ENCODE data around the gene SLC7A14. TPM values are rescaled to one million over a fixed set of nuclear protein-coding genes. Genes with fewer than 3 reads are reported as not detected.
A peak's percentile ranks its signal among the peaks of the same experiment; 100 is the strongest.

Gene SLC7A14
- total RNA-seq (2014; rRNA removed) (not detected in 2 replicates), Bru-seq, nascent RNA (percentile 2 among the genes with signal in this experiment), BruChase-seq, experiment 1, labeled RNA remaining after a 6-hour chase (percentile 1 among the genes with signal in this experiment), BruChase-seq, experiment 2, labeled RNA remaining after a 2-hour chase (percentile 0 among the genes with signal in this experiment)
- long read RNA-seq = 0 reads

DNA sequence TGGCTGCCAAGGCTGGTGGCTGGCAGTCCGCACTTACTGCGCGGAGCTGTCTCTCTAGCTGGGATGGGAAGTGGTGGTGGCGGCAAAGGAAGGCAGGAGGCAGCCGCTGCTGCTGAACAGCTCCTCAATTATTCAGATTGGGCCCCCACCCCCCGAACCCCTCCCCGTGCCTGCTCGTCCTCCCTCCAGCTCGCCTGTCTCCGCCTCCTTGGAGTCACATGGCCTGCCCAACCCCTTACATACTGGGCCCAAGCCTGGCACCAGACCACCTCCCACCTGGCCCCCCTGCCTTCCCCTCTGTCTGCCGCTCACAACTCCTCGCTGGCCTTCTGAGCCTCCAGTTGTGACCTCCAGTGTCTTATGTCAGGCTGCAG lies at the start of gene SLC7A14:
Gene SLC7A14, minus strand, starts transcription at position 139 of the 374 bp plus-strand sequence. CDS start 59,139 bp downstream, outside the sequence.
- no TSS peak for BruUV-seq (replicated peaks)
- Histone ChIP-seq H3K79me2 (ENCODE audit: low read length) (no peaks in the 10 kb centered on the region), H3K4me1 (ENCODE audit: insufficient read depth, low read length) (no peaks in the 10 kb centered on the region), H3K36me3 (ENCODE audit: low read depth, low read length) (no peaks in the 10 kb centered on the region), H4K20me1 (ENCODE audit: low read length) (no peaks in the 10 kb centered on the region), H3K4me2 (ENCODE audit: low read length) (no peak within 1 kb of the TSS), H3F3A (ENCODE audit: low read length, unreplicated experiment) (no peaks in the 10 kb centered on the region), H2AFZ (ENCODE audit: low read length) (no peak within 1 kb of the TSS), H3K27me3 (ENCODE audit: low read length) (no peaks in the 10 kb centered on the region), H3K9me3 (ENCODE audit: low read length) (no peaks in the 10 kb centered on the region), H3K27ac (ENCODE audit: low read length) (no peak within 1 kb of the TSS), H3K9ac (ENCODE audit: low read length) (no peak within 1 kb of the TSS), H3K9me2 (replicated peaks; ENCODE audit: low read length) (no peaks in the 10 kb centered on the region), H3K4me3 (ENCODE audit: low read length) (no peak within 1 kb of the TSS)
- TF ChIP-seq, protein P1, sequence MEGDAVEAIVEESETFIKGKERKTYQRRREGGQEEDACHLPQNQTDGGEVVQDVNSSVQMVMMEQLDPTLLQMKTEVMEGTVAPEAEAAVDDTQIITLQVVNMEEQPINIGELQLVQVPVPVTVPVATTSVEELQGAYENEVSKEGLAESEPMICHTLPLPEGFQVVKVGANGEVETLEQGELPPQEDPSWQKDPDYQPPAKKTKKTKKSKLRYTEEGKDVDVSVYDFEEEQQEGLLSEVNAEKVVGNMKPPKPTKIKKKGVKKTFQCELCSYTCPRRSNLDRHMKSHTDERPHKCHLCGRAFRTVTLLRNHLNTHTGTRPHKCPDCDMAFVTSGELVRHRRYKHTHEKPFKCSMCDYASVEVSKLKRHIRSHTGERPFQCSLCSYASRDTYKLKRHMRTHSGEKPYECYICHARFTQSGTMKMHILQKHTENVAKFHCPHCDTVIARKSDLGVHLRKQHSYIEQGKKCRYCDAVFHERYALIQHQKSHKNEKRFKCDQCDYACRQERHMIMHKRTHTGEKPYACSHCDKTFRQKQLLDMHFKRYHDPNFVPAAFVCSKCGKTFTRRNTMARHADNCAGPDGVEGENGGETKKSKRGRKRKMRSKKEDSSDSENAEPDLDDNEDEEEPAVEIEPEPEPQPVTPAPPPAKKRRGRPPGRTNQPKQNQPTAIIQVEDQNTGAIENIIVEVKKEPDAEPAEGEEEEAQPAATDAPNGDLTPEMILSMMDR (conservative IDR thresholded peaks at IDR 0.05; ENCODE audit: low read depth, low read length) = no peak
- TF ChIP-seq EZH2 (IDR thresholded peaks at IDR 0.05; ENCODE audit: low read length, unreplicated experiment) (no peak), EZH2phosphoT487 (IDR thresholded peaks at IDR 0.05; ENCODE audit: borderline replicate concordance, low read length) (no peak)
- POLR2A ChIA-PET (ENCODE audit: unreplicated experiment) = interaction anchor here (0.5 kb wide), 1 partner anchor 250 kb away, joined by 19 read pairs; no protein-coding TSS in a partner anchor
- intact Hi-C loops (cut with micrococcal nuclease) = no loop called here
- DNase-seq = no peak
- CTCF ChIA-PET = interaction anchor here (0.7 kb wide), 1 partner anchor 122 kb away, joined by 3 read pairs; no protein-coding TSS in a partner anchor
- no peak for ATAC-seq

DNA sequence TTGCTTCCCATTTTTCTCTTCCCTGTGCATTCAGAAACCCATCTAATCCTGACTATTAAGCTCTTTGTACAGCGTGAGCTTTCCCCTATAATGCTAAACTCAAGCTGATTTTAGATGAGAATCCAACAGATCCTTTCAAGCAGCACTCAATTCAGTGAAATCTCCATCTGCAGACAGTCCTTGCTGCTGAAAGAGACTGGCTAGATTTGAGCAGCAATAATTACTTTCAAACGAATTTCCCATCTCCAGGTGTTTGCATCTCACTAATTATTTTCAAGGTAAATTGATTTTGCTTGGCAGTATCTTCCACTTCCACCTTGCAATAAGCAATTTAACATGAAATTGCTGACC lies 49.5 kb upstream of the SLC7A14 start:
- BruUV-seq (replicated peaks) = no TSS peak
- Histone ChIP-seq H3K4me2 (ENCODE audit: low read length) (no peak overlapping the region), H3K9me2 (replicated peaks; ENCODE audit: low read length) (no peaks in the 10 kb centered on the region), H3K36me3 (ENCODE audit: low read depth, low read length) (no peaks in the 10 kb centered on the region), H3K9ac (ENCODE audit: low read length) (no peak overlapping the region), H3F3A (ENCODE audit: low read length, unreplicated experiment) (no peaks in the 10 kb centered on the region), H4K20me1 (ENCODE audit: low read length) (no peaks in the 10 kb centered on the region), H3K4me3 (ENCODE audit: low read length) (no peak overlapping the region), H3K79me2 (ENCODE audit: low read length) (no peaks in the 10 kb centered on the region), H2AFZ (ENCODE audit: low read length) (no peak overlapping the region), H3K27me3 (ENCODE audit: low read length) (no peaks in the 10 kb centered on the region), H3K4me1 (ENCODE audit: insufficient read depth, low read length) (peaks cover 7% of the 10 kb centered on the region), H3K27ac (ENCODE audit: low read length) (no peak overlapping the region), H3K9me3 (ENCODE audit: low read length) (no peaks in the 10 kb centered on the region)
- no peak for TF ChIP-seq EZH2 (IDR thresholded peaks at IDR 0.05; ENCODE audit: low read length, unreplicated experiment)
- no peak for TF ChIP-seq EZH2phosphoT487 (IDR thresholded peaks at IDR 0.05; ENCODE audit: borderline replicate concordance, low read length)
- TF ChIP-seq, protein P1 (conservative IDR thresholded peaks at IDR 0.05; ENCODE audit: low read depth, low read length) = no peak
- intact Hi-C loops (cut with micrococcal nuclease) = no loop called here
- DNase-seq (no peak), ATAC-seq (no peak)
- ChIA-PET POLR2A (ENCODE audit: unreplicated experiment) (no interaction called here), CTCF (interaction anchor here (0.6 kb wide), 1 partner anchor 136 kb away, joined by 3 read pairs; no protein-coding TSS in a partner anchor)

DNA sequence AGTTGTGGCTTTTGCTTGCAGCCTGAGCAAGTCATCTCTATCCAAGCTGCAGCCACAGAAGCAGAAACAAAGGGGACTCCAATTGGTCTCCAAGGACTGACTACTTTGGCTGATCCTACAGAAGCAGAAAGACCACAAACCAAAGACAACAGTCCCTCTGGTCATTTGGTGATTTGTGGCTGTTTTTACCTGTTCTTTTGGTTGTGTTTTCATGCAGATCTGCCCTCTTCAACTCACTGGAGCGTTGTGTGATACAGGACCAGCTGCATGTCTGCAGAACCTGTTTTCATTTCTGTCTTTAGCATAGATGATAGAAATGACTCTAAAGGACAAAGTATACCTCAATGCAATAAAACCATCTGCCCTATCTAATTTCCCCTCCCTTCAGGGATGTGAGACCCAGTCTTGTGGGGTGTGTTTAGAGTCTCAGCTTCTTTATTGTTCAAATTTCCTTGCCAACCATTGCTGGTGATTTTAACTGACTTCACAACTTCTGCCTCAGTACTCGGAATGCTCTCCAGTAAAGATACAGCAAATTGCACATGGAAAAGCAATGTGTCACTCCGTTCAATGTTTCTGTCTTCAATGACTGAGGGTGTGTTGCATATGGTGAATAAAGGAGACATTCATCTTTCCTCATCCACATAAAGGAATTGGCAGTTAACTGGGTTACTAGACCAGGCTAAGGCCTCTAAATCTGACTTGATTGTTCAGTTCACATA lies 48.9 kb upstream of the SLC7A14 start:
- H3K4me2 ChIP-seq (ENCODE audit: low read length) = no peak overlapping the region
- H3K9me2 ChIP-seq (replicated peaks; ENCODE audit: low read length) = no peaks in the 10 kb centered on the region
- no peak overlapping the region for H3K4me3 ChIP-seq (ENCODE audit: low read length)
- DNase-seq (no peak), ATAC-seq (no peak)
- H4K20me1 ChIP-seq (ENCODE audit: low read length) = no peaks in the 10 kb centered on the region
- no peaks in the 10 kb centered on the region for H3K27me3 ChIP-seq (ENCODE audit: low read length)
- no peaks in the 10 kb centered on the region for H3F3A ChIP-seq (ENCODE audit: low read length, unreplicated experiment)
- TF ChIP-seq, protein P1 (conservative IDR thresholded peaks at IDR 0.05; ENCODE audit: low read depth, low read length) = no peak
- no peak for TF ChIP-seq EZH2phosphoT487 (IDR thresholded peaks at IDR 0.05; ENCODE audit: borderline replicate concordance, low read length)
- TF ChIP-seq EZH2 (IDR thresholded peaks at IDR 0.05; ENCODE audit: low read length, unreplicated experiment) = no peak
- intact Hi-C loops (cut with micrococcal nuclease) = no loop called here
- BruUV-seq (replicated peaks) = no TSS peak
- peaks cover 7% of the 10 kb centered on the region for H3K4me1 ChIP-seq (ENCODE audit: insufficient read depth, low read length)
- no peak overlapping the region for H2AFZ ChIP-seq (ENCODE audit: low read length)
- no peaks in the 10 kb centered on the region for H3K36me3 ChIP-seq (ENCODE audit: low read depth, low read length)
- CTCF ChIA-PET = no interaction called here
- POLR2A ChIA-PET (ENCODE audit: unreplicated experiment) = no interaction called here
- H3K79me2 ChIP-seq (ENCODE audit: low read length) = no peaks in the 10 kb centered on the region
- no peak overlapping the region for H3K9ac ChIP-seq (ENCODE audit: low read length)
- H3K9me3 ChIP-seq (ENCODE audit: low read length) = no peaks in the 10 kb centered on the region
- H3K27ac ChIP-seq (ENCODE audit: low read length) = no peak overlapping the region

Measured in PC-3 (cell line).